NOMO-1 (cell line): ENCODE data around the gene SMYD2.

Experiments used
- DNase-seq, 2 experiments: peaks; one replicate each; lab custom pipeline; 2025; ENCODE audit not compliant: unreplicated experiment in 2 of 2; lab: John Stamatoyannopoulos, UW

SMYD2 gene

DNA sequence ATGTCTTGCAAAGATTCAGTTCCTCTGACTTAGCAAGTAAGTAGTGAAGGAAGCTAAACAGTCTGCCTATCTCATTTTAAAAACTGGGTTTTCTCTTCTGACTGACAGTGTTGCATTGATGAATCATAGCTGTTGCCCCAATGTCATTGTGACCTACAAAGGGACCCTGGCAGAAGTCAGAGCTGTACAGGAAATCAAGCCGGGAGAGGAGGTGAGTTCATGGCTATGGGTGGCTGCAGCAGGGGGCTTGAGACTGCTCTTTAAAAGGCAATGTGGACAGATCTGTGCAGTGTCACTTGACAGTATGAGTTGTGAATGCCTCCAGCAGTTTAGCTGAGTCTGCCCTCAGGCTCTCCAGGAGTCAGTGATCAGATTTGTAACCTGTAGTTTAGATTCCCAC, 46.6 kb downstream of the SMYD2 start:
- DNase-seq: peak in 1 of 2 experiments; percentile 21

DNA sequence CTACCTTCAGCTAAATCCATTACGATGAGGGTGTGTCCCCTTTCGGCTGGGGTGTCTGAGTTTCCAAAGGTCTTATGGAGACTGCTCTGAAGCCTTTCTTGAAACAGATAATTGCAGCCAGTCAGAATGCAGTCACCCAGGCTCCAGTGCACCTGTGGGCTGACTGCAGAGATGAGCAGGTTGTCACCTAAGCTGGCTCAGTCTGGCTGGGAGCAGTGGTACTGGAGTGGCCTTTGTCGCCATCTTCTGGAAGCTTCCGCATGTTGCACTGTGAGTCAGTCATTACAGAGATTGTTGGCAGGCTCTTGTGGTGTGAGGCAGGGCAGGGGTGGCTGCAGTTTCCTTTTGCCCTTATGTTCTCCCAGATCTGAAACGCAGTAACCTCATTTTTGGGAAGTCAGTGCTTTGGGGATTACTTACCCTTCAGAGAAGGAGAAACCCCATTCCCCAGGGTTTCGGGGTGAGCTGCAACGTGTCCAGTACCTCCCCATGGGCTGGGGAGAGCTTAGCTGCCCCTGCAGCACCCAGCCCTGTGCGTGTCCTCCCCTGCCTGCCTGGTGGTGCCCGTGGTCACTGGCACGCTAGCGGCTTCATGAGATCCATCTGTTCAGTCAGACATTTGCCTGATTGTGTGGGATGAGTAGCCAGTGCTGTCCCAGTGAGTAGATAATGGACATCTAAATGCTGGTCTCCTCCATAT, 48.0 kb downstream of the SMYD2 start:
- DNase-seq: peak; percentile 44 to 77

DNA sequence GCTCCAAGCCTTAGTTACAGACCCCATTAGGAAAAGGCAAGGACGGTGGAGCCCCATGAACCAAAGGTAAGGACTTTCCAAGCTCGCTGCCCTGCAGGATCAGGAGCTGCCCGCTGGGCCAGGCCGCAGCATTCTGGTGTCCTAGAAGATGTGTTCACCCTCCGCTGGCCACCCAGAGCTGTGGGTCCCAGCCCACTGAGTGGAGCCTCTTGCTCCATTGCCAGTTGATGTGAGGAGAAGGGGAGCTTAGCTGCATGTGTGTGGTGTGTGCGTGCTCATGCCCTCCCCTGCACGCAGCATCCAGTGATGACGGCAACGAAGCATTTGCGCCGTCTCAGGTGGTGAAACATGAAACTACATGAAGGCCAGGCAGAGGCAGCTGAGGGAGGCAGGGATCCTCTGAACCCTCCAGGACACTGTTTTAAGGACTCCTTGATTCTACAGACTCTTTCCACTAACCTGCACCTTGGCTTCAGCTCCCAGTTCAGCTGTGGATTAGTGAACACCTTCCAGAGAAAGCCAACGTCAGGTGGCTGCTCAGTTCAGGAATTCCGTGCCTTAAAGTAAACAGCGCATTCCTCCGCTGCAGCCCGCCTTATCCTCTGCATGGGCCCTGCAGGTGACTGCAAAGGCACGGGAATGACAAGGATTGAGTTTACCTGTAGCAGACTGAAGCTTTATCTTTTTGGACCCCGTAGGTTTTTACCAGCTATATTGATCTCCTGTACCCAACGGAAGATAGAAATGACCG, 48.7 kb downstream of the SMYD2 start:
- no peak for DNase-seq

DNA sequence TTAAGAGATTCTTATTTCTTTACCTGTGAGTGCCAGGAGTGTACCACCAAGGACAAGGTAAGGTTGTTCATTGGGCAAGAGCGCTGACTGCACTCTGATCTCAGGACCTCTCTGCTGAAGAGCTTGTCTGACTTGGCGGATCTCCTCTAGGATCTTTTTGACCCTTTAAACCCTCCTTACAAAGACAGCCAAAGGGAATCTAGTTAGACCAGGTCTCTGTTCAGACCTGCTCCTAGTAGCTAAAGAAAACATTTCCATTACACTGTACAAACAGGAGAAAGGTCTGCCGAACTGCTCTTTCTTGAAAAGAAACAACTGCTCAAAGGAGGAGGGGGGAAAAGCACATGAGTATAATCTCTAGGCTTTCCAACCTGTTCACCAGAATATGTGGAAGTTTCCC, 49.3 kb downstream of the SMYD2 start:
- no peak for DNase-seq

DNA sequence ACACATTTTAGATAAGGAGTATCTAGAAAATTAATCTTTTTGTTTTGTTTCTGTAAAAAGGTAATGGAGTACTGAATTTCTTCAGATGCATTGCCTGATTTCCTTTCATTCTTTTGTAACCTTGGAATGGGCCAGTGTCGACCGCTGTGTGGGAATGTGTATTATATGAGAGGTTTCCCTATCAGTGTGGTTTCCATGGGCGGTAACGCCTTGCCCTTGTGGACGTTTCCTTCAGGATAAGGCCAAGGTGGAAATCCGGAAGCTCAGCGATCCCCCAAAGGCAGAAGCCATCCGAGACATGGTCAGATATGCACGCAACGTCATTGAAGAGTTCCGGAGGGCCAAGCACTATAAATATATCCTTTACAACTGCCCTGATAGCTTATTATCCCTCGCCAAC, 49.8 kb downstream of the SMYD2 start:
- no peak for DNase-seq

DNA sequence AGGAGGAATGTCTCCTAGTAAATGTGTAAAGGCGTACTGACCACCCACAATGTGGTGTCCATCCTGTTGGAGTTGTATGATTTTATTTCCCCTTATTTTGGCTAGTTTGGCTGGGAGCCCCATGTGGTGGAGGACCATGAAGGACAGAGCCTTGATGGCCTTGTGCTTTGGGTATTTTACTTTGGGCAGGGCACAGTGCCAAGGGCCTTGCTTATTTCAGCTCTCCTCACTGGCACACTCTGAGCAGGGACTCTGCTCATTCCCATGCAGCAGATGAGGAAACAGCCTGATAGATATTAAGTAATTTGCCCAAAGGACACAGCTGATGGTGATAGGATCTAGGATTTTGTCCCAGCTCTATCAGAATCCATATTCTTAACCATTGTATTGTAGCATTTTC, 50.2 kb downstream of the SMYD2 start:
- DNase-seq: no peak

DNA sequence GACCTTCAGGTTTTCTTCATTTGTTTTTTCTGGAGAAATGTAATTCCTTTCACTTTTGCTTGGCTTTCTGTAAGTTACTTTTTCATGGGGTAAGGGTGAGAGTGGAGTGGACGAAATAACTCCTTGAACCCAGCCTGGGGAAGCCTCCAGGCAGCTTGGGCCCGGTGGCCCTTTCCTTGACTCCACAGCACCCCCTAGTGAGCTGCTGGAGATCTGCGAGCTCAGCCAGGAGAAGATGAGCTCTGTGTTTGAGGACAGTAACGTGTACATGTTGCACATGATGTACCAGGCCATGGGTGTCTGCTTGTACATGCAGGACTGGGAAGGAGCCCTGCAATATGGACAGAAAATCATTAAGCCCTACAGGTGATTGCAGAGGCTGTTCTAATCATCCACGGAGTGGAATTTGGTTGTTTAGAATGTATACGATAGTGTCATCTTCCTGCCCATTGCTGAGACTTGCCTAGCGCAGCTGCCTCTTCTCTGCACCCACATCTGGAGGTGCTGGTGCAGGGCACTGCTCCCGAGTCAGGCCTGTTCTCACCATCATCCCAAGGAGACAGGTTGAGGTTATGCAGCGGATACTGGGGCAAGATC, 51.0 kb downstream of the SMYD2 start:
- DNase-seq: peak; percentile 12 to 35

DNA sequence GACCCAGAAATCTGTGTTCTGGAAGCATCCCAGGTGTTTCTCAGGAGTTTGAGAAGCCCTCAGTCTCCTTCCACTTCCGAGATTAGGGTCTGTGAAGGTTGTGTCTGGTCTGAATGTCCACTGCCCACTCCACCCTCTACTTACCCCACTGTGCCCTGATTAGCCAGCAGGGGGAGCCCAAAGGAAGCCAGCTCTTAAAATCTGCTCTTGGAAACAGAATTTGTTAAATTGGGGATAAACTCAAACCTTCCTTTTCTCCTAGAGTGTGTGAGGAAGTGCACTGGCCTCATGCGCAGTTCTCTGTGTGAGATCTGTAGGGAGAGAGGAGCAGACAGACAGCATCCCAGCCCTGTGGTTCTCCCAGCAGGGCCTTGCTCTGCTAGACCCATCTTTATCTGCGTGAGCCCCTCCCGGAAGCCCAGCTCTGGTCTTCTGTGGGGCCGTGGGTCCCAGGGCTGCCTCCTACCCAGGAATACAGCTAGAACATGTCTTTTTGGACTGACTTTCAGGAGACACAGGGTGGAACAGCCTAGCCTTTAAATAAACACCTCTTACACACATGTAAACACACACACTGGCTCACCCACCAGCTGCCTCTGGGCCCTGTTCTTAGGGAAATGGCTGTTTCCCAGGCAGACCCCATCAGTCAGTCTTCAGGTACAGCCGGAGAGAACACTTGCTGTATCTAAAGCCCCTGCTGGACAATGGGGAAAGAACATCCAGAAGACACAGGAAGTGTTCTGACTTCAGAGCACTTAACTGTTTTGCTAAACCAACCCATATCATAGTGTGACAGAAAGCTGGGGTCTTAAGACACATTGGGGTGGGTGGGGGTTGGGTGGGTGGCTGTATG, 52.2 kb downstream of the SMYD2 start:
- DNase-seq: peak in 1 of 2 experiments; percentile 1

DNA sequence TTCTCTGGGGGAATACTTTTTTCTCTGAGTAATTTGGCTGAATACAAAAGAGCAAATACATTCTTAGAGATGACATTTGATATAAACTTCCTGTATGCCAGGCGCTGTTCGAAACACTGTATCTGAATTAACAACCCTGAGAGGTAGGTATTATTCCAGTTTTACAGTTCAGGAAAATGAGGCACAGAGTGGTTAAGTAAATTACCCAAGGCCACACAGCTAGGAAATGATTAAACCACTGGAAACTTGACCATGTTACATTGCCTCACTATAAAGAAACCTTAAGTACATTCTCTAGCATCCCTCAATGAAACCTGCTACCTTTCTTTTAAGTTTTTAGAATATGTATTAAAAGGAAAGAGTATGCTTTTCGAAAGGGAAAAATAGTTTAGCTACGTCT, 54.6 kb downstream of the SMYD2 start:
- DNase-seq: no peak

DNA sequence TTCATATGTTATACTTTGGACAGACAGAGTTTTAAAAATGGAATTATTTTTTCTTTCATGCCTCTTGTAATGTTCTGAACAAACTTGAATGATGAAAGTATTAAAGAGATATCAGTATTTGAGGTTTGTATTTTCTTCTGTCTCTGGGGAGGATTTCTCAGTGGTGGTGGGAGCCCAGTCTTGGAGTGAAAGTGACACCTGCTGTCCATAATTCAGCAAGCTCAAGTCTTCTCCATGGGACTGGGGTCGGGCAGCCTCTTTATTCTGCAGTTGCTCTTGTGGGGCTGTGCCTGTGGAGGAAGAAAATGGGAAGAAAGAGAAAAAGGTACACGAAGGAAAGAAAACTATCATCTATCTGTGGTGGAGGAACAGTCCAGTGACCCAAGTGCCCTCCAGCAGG, 56.1 kb downstream of the SMYD2 start:
- DNase-seq: no peak

DNA sequence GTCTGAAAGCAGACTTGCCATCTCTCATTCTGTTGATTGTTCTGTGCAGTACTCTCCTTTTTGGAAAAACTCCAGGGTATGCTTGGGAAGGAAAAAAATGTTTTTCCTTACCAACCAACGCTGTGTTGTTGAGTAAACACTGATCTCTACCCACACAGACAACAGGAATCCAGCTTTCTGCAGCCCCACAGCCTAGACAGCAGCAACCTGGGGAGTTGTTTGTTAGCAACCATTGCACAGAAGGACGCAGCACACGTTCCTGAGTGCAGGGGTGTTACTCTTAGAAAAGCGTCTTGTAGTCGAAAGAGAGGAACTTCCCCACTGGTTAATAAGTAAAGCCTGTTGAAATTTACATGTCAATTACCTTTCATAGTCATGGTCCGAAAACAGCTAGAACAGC, 56.6 kb downstream of the SMYD2 start:
- DNase-seq: no peak

DNA sequence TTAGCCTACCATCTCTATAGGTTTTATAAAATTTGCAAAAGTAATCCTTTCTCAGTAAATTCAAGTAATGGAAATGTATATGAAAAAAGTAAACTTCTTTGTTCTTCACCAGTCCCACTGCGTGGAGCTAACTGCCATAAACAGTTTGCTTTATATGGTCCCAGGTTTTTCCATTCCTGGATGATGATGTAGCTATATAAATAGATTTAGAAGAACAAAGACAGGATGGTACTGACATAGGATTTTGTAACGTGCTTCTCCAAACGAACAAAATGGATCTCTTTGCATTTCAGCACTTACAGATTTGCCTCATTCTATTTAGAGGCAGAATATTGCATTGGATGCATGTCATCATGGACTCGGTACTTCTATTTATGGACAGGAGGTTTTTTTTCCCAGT, 57.3 kb downstream of the SMYD2 start:
- DNase-seq: no peak

DNA sequence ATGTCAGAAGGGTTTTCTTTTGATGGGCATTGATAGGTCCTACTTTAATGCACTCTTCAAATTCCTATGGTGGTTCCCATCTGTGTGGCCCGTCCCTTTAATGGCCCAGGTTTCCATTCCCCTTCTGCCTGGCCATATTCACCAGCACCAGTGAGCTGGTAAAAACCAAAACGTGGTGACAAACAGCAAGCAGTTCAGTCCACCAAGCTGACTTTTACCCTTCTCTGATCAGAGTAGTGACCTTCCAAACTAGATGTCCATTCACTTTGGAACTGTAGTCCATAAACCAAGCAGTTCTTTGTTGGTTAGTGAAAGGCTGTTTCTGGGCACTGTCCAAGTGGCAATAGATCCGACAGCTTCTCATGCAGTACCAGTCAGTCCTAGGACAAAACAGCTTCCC, 60.5 kb downstream of the SMYD2 start:
- DNase-seq: no peak

DNA sequence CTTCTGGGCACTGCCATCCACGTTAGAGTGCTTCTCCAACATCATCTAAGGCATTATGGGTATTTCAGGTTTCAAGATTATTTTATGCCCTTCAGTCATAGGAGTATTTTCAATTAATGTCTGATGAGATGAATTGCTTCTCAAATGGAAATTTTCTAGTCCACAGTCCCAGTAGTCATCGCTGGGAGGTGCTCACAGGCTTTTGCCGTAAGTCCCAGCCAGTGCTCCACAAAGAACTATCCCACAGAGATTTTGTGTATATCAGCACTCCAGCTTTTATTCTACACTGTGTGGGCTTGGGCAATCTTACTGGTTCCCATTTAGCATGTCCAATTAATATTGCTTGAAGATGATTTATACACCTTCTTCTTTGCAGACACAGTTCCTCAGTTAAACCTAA, 61.0 kb downstream of the SMYD2 start:
- DNase-seq: no peak

DNA sequence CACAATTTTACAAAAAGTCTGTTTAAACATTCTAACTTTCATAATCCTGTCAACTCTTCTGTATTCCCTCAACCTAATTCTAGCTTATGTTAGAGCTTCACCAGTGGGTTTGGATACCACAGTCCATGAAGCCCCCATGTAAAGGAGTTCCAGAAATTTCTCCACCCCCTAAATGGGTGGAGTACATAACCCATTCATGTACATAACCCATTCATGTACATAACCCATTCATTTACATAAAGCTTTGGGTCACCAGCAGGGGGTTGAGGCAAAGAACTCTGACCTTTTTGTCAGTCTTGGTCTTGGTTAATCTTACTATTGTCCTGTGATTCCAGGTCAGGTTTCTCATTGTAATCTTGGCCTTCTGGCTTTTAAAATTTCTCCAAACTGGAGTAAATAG, 61.6 kb downstream of the SMYD2 start:
- DNase-seq: no peak

DNA sequence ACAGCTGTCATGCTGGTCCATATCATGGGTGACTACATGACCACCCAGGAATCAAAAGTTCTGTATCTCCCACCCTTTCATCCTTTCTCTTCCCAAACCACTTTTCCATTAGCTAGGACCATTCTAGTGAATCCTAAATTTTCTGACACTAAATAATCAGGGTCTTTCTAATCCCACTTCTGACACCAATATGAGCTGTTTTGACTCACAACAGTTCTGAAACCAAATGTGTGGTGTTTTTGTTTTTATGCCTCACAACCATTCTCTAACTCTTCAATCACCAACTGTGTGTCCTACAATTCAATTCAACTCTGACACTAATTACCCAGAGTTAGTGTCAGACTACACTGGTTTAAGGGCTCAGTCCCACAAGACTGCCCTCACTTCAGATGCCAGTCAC, 63.9 kb downstream of the SMYD2 start:
- DNase-seq: no peak

DNA sequence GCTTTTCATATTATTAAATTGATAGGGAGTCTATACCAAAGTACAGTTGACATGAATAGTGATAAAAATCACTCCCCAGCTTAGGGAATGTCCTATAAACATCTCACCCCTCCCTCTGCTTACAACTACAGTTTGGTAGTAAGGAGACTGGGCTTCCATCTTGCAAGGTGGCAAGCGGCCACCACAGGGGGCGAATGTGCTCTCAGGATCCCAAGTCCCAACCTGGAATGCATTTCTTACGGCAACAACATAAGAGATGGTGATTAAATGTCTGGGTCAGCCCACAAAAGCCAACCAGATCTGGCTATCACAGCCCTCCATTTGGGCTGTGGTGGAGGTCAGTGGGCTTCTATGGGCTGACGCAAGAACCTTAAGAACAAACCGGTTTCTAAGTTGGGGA, 68.0 kb downstream of the SMYD2 start:
- DNase-seq: no peak

DNA sequence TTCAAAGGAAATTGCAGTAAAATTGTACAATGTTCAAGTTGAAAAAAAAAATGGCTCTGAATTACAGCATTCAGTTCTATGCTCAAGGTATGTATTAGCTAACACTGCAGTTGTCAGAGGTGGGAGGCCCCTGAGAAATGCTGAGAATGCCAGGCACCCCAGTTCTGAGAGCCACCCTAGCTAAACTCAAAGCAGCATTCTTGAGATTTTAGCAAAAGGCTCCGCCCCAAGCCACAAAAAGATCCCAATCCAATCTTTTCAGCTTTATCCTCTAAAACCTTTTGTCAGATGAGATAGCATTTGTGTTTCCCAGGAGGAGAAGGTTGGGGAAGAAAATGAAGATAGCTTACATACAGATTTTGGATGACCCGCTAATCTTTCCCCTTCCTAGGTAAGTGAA, 68.8 kb downstream of the SMYD2 start:
- DNase-seq: no peak

DNA sequence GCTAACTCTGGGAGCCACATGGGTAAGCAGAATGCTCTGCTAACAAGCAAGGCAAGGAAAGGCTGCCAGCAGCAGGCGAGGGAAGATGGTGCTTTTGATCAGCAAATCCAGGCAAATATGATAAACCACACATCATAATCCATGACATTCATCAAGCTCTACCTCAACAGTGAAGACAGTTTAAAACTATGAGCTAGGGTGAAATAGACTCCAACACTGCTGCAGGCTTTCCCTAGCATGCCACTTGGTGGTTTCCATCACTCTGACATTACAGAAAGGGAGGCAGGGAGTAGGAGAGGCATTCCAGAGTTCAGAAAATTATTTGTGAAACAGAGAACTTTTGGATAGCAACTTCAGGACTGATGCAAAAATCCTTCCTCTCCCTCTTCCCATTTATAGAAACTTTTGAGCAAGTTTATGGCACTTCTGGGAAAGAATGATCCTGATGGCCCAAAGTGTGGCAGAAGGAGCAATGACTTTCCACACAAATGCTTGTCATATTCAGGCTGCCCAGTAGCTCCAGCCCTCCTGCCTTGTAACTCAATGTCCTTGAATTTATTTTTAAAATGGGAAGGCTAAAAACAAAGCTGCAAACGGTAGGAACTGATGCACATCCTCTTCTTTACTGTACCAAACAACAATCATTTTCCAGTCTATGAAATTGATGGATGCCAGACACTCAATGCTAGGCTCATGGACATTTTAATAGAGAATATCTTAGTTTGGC, 70.8 kb downstream of the SMYD2 start:
- DNase-seq: no peak

DNA sequence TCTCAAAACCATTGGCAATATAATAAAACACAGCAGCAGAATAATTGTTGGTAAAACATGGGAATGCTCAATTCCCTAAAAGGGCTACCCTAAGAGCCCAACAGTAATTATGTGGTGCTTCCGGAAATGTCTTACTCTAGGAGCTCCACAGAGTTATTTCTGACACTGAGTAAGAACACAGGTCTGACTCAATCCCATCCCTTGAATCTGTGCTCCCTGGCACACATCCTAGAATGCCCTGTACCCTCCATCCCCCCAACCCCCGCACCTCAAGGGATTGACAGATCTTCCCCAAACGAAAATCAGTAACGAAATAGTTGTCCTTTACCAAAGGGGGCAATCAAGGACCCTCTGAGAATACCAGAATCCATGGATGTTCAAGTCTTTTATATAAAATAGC, 71.9 kb downstream of the SMYD2 start:
- no peak for DNase-seq
